Tibial nerve (tissue), 4 donors: Measurements from ENCODE around the gene CYP2A6.

Source experiments
- EP300 ChIP-seq, 2 donors: sonication (generic); formaldehyde crosslinking; IDR thresholded peaks; one replicate each; pipeline ENCODE4 v1.6.1; 2017; ENCODE audit warnings: antibody characterized with exemption in 2 of 2, mild to moderate bottlenecking in 1 of 2
- POLR2A ChIP-seq, 2 donors: fragments of 450-650 bp; IDR thresholded peaks; one replicate each; pipeline ENCODE4 v1.6.1; 2017; ENCODE audit warnings: antibody characterized with exemption in 2 of 2, mild to moderate bottlenecking in 2 of 2, moderate library complexity in 2 of 2
- TF ChIP-seq, protein P1 (sequence below), 5 experiments: fragments of 200-600 bp in 3 of 5; fragments of 450-650 bp in 2 of 5; sonication (generic) in 3 of 5; IDR thresholded peaks; one replicate each; pipeline ENCODE4 v1.5.1; 2016 to 2019; ENCODE audit warnings: antibody characterized with exemption in 5 of 5, mild to moderate bottlenecking in 3 of 5, moderate library complexity in 2 of 5

DNA sequence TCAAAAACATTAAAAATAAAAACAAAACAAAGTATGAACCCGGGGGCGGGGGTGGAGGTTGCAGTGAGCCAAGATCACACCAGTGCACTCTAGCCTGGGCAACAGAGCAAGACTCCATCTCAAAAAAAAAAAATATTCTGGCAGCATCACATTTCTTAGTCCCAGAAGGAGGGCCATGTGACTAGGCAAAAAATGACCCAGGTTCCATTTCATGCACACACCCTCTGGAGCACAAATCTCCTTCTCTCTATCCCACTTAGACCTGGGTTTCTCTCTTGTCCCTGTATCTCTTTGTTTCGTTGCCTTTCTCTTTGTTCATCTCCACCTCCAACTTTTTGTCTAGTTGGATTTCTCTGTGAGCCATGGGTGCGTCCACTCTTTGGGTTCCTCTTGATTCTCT lies 37.9 kb upstream of the CYP2A6 start:
- TF ChIP-seq, protein P1, sequence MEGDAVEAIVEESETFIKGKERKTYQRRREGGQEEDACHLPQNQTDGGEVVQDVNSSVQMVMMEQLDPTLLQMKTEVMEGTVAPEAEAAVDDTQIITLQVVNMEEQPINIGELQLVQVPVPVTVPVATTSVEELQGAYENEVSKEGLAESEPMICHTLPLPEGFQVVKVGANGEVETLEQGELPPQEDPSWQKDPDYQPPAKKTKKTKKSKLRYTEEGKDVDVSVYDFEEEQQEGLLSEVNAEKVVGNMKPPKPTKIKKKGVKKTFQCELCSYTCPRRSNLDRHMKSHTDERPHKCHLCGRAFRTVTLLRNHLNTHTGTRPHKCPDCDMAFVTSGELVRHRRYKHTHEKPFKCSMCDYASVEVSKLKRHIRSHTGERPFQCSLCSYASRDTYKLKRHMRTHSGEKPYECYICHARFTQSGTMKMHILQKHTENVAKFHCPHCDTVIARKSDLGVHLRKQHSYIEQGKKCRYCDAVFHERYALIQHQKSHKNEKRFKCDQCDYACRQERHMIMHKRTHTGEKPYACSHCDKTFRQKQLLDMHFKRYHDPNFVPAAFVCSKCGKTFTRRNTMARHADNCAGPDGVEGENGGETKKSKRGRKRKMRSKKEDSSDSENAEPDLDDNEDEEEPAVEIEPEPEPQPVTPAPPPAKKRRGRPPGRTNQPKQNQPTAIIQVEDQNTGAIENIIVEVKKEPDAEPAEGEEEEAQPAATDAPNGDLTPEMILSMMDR (IDR thresholded peaks at IDR 0.05) = no peak
- TF ChIP-seq POLR2A (IDR thresholded peaks at IDR 0.05) (no peak), EP300 (IDR thresholded peaks at IDR 0.05) (no peak)
